HG03064 (cell line): ENCODE results near the gene MALRD1.

Source experiments
- ATAC-seq: cut with Tn5 transposase; IDR thresholded peaks from one replicate; pipeline ENCODE4 v1.9.1; 2021; ENCODE audit warnings: low read depth; ENCODE audit not compliant: unreplicated experiment

The MALRD1 gene

GRCh38 chr10:19561181-19561580, 512.6 kb downstream of the MALRD1 start:
- no peak for ATAC-seq

- no peak for ATAC-seq
These were observed 515.0 kb downstream of the MALRD1 start for GRCh38 chr10:19563388-19564141.

GRCh38 chr10:19570120-19570519, 521.5 kb downstream of the MALRD1 start:
- no peak for ATAC-seq

GRCh38 chr10:19570991-19571390, 522.4 kb downstream of the MALRD1 start:
- ATAC-seq, result no peak

GRCh38 chr10:19572056-19572455, 523.5 kb downstream of the MALRD1 start:
- ATAC-seq, result no peak

GRCh38 chr10:19576576-19576975, 528.0 kb downstream of the MALRD1 start:
- no peak for ATAC-seq

GRCh38 chr10:19577381-19577780, 528.8 kb downstream of the MALRD1 start:
- no peak for ATAC-seq

- no peak for ATAC-seq
These were observed 529.2 kb downstream of the MALRD1 start for GRCh38 chr10:19577807-19578206.

- ATAC-seq, result no peak
These were observed 530.0 kb downstream of the MALRD1 start for GRCh38 chr10:19578571-19578970.

GRCh38 chr10:19579761-19580545, 531.4 kb downstream of the MALRD1 start:
- no peak for ATAC-seq

GRCh38 chr10:19580691-19581090, 532.1 kb downstream of the MALRD1 start:
- ATAC-seq, result no peak

GRCh38 chr10:19588608-19589007, 540.0 kb downstream of the MALRD1 start:
- ATAC-seq, result no peak

GRCh38 chr10:19592276-19592675, 543.7 kb downstream of the MALRD1 start:
- ATAC-seq, result no peak

GRCh38 chr10:19595212-19595845, 546.7 kb downstream of the MALRD1 start:
- ATAC-seq, result no peak

GRCh38 chr10:19605806-19606205, 557.2 kb downstream of the MALRD1 start:
- no peak for ATAC-seq

GRCh38 chr10:19606968-19607367, 558.4 kb downstream of the MALRD1 start:
- ATAC-seq, result no peak

GRCh38 chr10:19611775-19612174, 563.2 kb downstream of the MALRD1 start:
- no peak for ATAC-seq

GRCh38 chr10:19616966-19617365, 568.4 kb downstream of the MALRD1 start:
- no peak for ATAC-seq

GRCh38 chr10:19620811-19621210, 572.2 kb downstream of the MALRD1 start:
- ATAC-seq, result no peak

- ATAC-seq, result no peak
These were observed 574.7 kb downstream of the MALRD1 start for GRCh38 chr10:19623321-19623720.

- no peak for ATAC-seq
These were observed 577.6 kb downstream of the MALRD1 start for GRCh38 chr10:19626156-19626555.
